Stimulated activated CD8-positive, alpha-beta memory T cell treated with anti-CD3 and anti-CD28 coated beads, Interleukin-15, amount 100 ng/mL, for 48 hours (primary cell): Measurements from ENCODE around the gene SYF2.
"Not testable (repeated sequence)": the region's sequence is repeated elsewhere in the genome, so short reads cannot be mapped to it uniquely, and the experiment has no call there.

Source experiments
- DNase-seq, 2 donors: peaks; one replicate each; pipeline ENCODE4 v3.0.0-alpha.2; 2020; ENCODE audit warnings: low read depth in 2 of 2

The SYF2 gene

DNA sequence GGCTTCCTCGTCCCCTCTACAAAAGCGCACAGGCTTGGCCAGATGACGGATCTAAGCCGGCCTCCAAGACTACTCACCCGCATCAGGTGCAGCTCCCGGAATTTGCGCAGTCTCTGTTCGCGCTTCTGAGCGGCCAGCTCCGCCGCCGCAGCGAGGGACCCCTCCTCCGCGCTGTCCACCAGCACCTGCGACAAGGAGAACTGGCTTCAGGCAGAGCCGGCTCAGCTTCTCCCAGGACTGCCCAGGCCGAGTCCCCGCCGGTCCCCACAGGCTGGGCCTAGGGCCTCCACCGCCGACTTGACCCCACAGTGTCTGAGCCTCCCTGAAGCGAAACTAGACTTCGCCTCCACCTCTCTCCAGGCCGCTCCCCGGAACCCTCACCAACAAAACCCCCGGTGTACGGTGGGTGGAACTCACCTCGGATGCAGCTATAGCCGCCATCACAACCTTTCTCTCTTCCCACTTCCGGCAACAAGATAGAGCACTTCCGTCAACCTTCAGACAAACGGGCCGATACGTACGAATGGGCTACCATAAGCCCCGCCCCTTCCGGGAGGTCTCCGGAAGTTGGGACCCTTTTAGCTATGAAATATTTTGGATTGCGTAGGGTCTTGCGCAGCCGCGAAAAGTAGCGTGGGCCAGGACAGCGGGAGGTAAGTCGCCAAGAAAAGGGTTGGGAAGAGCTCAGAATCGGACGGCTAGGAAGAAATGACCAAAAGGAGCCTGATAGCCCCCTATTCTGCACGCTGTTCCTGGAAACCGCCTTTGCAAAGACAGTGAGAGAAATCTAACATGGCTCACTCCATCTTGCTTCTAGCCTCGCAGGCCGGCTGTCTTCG lies at the start of gene SYF2:
Gene SYF2 (minus strand): TSS at position 476 of the 839 bp plus-strand sequence. CDS start 35 bp downstream, at position 441.
- DNase-seq = peak; percentile 88 to 90

DNA sequence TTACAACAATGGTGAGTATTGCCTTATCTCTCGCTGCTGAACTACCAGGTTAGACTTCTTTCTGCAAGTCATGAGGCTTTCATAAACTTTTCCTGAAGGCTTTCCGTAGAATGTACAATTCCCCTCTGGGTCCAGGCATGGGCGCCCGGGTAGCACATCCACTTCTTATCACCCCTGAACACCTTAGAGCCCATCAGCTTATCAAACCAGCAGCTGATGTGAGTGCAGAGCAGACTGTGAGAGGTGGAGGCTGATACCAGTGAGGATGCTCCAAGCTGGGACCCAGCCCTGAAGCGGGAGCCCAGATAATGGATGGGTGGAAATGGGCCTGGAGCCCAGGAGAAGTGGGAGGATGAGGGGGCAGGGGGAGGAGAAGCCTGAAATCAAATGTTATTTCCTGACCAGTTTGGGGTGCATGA lies 47.4 kb upstream of the SYF2 start:
- not testable (repeated sequence) for DNase-seq

DNA sequence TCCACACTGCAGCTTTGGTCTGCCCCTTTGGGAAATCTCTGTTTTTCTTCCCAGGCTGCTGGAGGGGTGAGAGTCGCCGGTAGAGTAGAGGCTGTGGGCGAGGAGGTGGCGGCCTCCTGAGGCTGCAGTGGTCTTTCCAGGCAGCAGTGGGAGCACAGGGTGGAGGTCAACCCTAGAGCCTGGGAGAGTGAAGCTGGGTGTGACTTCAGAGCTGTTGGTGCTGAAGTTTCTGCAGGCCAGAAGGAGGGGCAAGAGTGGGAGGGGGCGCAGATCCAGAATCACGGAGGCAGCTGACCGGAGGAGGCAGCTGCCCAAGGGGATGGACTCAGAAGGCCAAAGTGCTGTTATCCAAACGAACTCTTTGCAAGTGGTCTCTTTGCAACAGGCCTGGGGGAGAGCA lies 46.5 kb upstream of the SYF2 start:
- not testable (repeated sequence) for DNase-seq

DNA sequence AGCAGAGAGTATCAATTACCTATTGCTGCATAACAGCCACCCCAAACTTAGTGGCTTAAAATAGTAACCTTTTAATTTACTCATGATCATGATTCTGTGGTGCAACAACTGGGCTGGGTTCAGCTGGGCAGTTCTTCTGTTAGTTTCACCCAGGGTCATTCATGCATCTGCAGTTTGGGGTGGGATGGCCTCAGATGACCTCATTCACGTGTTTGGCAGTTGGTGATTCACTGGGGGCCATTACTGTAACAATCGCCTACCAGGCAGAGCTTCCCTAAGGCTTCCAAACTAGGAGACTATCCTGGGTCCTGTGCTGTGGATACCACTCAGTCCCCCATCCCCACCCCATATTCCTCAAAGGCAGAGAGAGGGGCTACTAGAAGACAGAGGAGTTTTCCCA lies 46.1 kb upstream of the SYF2 start:
- DNase-seq = not testable (repeated sequence)

DNA sequence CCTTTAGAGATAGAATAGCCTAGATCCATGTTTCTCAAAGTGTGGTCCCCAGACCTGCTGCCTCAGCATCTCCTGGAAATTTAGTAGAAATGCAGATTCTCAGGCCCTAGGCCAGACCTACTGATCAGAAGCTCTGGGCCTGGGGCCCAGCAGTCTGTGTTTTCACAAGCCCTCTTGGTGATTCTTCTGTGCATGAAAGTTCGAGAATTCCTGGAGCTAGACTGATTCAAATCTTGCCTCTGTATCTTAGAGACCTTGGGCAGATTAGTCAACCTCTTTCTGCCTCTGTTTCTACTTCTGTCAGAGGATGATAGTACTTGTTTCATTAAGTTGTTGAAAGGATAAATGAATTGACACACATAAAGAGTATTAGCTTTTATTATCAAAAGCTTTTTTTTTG lies 45.0 kb upstream of the SYF2 start:
- not testable (repeated sequence) for DNase-seq

DNA sequence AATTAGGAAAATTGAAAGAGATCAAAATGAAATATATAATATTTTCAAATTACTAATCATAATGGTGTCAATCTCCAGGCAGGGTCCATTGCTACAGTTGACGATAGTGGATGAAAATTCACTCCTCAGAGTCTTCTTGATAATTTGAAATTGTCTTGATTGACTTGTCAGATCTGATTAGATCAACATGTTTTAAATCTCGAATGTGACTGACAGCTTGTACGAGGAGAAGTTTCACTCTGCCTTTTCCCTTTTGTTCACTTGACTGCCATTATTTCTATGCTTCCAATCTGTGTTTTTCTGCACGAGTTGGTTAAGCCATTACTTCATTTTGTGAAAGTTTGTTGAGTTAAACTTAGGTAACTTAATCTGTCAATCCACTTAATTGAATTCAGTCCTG lies 43.3 kb upstream of the SYF2 start:
- not testable (repeated sequence) for DNase-seq

DNA sequence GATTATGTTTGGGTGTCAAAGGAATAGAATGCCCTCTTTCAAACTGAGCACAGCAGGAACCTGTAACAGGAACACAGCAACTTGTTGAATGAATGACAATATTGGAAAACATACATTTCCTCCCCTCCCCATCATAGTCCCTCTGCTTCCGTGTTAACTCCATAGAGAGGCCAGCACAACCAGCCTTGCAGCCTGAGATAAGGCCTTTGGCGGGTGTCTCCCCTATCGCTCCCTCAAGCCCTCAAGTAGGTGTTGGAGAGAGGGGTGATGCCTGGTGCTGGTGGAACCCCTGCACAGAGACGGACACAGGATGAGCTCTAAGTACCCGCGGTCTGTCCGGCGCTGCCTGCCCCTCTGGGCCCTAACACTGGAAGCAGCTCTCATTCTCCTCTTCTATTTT lies 39.9 kb upstream of the SYF2 start, which contains the start of gene RHD:
Gene RHD (plus strand): TSS at position 272 of the 400 bp plus-strand sequence. CDS start 39 bp downstream, at position 311.
- DNase-seq = not testable (repeated sequence)

DNA sequence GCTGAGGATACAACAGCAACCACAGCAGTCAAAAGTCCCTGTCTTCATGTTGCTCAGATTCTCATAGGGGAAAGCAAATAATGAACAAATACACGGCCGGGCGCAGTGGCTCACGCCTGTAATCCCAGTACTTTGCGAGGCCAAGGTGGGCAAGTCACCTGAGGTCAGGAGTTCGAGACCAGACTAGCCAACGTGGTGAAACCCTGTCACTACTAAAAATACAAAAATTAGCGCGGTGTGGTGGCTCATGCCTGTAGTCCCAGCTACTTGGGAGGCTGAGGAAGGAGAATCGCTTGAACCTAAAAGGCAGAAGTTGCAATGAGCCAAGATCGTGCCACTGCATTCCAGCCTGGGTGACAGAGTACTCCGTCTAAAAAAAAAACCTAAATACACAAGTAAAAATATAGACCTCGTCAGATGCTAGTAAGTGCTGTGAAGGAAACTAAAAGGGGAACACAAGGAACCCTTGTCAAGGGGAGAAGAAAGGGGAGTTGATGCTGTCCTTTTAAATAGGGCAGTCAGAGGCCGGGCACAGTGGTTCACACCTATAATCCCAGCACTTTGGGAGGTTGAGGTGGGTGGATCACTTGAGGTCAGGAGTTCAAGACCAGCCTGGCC lies 36.0 kb upstream of the SYF2 start:
- DNase-seq = not testable (repeated sequence)

DNA sequence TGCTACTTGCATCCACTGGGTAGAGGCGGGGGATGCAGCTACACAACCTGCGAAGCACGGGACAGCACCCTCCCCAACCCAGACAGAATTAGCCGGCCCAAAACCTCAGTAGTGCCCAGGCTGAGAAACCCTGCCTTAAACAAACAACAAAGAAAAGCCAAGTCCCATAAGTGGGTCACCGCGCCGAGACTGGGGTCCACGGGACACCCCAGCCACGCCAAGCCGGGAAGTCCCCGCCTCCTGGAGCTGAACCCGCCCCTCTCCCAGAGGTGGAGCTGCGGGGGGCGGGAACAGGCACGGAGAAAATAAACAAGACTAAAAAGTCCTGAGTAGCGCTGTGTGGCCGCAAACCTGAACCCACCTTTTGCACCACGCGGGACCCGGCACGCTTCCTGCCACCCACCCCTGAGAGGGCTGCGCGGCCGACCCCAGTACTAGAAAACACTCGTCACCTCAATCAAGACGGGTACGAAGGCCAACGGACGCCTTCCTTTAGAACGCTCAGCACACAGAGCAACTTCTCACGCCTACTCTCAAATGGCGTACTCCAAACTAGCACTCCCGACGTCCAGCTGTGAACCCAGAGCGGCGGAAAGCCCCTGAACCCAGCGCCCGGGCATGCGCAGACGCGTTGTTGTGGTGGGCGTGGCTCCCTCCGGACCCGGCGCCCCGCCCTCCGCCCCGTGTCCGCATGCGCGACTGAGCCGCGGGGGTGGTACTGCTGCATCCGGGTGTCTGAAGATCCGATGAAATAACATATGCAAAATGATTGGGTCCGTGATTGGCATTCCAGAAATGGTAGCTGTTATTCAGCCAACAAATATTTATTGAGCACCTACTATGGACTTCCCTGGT lies 35.2 kb upstream of the SYF2 start:
- DNase-seq = peak; percentile 82 to 85

DNA sequence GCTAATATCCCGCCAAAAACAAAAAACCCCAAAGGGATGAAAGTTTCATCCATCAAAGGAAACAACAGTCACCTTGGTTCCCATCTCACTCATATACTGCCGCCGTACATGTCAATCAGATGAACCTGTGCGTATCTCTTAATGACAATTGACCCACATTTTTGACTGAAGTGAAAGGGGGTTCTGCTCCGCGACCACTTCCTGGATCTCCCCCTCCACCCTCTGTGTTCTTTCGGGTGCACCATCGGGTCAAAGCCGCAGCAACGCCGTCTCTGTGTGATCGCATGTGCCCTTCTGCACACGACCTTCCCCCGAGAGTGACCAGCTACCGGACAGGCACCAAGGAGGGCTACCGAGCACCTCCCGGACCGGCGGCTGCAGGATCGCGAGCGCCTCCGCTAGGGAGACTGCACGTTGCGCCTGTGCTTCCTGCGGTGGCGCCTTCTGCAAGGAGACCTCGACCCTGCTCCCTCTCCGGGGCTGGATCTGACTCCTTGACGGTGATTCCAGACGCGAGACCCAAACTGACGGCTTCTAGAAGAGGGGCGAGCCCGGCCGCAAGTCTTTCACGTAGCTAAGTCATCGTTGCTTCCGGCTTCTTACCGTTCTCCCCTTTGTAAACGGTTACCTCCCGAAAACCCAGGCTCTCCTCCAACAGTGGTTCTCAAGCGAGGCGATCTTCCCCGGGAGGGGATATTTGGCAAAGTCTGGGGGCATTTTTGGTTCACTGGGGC lies 34.4 kb upstream of the SYF2 start:
- peak in 1 of 2 donors; percentile 15 for DNase-seq

DNA sequence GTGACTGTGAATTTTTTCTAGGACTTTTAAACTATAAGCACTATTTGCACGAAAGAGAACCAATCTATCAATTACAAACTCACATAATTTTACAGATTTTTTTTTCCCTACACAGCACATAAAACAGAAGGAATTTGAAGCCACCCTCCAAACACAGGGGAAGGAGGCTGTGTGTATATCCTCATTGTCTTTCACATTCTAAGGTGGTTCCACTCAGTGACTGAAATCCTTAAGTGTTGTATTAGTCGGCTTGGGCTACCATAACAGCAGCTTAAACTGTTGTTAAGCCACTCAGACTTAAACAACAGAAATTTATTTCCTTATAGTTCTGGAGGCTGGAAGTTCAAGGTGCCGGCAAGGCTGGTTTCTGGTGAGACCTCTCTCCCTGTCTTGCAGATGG lies 28.0 kb upstream of the SYF2 start:
- not testable (repeated sequence) for DNase-seq

DNA sequence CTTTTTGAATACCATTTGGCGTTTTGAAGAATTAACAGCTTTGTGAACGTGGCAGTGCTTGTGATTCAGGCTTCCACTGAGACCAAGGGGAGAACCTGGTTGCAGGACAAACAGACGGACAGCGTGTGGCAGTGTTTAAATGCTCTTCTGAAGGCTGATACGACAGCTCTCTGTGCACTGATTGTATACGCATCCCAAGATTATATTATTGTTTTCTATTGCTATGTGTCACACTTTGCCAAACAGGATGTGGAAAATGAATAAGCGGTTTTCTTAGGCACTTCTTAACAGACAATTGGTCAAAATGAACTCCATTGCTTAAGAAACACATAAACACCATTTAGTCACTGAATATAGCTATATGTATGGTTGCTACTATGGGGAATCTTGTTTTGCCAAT lies 27.5 kb upstream of the SYF2 start:
- not testable (repeated sequence) for DNase-seq

DNA sequence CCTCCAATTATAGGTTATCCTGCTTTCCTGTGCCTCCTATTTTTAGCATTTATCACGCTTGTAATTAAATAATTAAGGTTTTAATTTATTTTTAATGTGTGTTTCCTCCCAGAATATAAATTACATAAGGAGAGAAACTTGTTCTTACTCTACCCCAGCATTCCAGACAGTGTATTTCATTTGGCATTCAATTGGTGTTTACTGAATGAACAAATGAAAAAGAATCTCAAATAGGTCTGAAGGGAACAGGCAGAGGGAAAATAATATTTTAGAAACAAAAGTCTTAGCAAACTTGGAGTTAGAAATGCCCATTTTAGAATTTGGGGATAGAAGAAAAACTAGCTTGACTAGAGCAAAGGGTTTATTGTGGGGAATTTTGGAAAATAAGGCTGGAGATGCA lies 24.9 kb upstream of the SYF2 start:
- DNase-seq = no peak

DNA sequence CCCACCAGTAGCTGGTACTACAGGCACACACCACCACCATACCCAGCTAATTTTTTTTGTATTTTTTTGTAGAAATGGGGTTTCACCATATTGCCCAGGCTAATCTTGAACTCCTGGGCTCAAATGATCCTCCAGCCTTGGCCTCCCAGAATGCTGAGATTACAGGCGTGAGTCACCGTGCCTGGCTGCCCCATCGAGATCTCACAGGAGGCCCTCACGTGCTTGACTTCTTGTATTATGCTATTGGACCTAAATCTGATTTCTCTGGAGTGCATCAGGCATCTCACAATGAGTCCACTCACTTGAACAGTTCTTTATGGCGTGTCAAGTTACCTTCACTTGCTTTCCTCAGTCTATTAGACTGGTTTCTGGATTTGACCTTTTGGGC lies 24.3 kb upstream of the SYF2 start:
- no peak for DNase-seq

DNA sequence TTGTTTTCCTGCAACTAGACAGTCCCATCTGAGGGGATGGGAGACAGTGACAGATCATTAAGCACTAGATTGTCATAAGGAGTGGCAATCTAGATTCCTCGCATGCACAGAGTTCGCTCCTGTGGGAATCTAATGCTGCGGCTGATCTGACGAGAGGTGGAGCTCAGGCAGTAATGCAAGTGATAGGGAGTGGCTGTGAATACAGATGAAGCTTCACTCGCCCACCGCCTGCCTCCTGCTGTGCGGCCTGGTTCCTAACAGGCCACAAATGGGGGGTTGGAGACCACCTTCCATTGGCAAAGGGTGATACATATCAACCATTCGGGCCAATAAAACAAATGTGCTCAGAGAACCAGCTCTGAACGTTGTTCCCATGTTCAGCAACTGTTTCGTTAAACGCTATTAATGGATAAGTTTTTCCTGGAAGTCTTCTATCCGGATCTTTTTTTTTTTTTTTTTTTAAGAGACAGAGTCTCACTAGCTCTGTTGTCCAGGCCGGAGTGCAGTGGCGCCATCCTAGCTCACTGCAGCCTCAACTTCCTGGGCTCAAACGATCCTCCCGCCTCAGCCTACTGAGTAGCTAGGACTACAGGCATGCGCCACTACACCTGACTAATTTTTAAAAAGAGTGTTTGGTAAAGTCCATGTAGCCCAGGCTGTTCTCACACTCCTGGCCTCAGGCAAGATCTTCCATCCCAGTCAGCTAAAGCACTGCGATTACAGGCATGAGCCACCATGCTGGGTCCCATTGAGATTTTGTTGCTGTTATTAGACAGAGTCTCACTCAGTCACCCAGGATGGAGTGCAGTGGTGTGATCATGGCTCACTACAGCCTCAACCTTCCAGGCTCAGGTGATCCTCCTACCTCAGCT lies 23.6 kb upstream of the SYF2 start:
- no peak for DNase-seq

DNA sequence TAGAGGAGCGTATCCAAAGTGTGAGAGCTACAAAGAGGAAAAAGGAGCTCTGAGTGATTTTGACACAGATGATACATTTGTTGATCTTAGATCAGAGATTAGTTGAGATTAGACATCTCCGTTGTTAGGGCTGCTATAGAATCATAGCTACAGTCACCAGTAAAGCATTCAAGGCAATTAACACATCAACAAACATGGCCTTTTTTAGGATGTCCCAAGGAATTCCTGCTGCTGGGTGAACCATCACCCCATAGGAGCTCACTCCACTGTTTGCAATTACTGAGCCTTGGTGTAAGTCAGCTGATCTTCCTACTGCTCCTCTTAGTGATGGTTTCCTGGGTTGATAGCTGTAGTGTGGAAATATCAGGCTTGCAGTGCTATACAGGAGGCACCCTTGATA lies 21.6 kb upstream of the SYF2 start:
- DNase-seq = no peak

DNA sequence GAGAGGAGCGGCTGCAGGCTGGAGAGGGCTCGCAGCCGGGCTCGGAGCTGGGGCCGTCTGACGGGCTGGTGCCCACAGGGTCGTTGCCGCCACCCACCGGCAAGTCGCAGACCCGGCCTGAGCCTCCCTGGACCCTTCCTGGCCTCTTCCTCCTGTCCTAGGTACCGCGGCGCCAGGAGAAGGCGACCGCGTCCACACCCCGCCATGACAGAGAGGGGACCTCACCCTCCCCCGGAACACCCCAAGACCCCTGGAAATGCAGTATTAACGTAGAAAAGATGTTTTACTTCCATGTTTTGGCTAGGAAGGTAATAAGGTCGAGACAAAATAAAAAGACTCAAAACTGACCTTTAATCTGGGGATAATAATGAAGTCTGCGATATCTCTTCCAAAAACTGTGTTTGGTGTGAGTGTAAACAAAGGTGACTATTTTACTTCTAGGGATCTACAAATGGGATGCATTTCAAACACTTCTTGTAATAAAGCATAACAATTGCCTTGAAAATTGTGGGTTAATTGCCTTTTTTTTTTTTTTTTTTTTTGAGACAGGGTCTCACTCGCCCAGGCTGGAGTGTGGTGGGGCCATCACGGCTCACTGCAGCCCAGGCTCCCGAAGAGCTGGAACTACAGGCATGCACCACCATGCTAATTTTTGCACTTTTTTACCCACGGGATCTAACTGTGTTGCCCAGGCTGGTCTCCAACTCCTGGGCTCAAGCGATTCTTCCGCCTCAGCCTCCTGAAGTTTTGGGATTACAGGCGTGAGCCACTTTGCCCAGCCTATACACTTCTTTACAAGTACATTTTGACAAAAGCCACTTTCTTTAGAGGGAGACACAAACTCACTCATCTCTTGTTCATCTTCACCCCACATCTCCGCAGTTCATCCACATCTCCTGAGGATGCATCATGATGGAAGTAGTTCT lies 15.8 kb upstream of the SYF2 start:
- no peak for DNase-seq

DNA sequence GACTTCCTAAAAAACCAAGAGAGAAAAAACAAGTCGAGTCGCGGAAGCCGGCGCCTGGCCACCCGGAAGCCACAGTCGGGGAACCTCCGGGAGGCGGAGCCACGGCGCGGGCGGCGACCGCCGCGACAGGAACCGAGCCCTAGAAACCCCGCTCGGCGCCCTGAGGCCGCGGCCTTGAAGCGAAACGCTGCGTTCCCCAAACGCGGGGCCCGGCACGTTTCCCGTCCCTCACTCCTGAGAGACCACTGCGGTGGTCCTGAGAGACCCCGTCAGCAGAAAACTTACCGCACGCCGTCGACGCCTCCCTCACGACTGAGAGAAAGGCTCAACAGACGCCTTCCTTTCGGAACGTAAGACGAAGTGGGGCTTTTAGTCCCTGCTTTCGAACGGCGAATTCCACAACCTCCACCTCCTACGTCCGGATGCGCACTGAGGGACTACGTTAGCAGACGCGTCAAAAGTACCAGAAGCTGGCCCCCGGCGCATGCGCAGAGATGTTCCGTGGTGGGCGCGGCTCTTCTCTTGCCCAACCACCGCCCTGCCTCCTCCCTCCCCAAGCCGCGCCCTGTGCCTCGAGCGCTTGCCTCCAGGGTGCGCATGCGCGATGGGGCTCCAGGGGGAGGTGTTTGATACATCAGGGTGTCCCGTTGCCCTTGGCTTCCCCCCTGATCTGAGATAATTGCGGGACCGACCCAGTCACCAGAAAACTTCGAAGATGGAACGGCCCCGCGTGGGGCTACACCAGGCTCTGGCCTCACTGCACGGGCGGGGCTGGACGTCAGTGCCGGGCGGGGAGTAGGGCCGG lies 14.9 kb upstream of the SYF2 start, which contains the start of gene RSRP1:
Gene RSRP1 (minus strand): TSS at position 431 of the 805 bp plus-strand sequence. CDS start 491 bp downstream, outside the sequence.
- peak; percentile 99 to 100 for DNase-seq
